K562 (cell line): ENCODE data around the gene ARHGAP22.

Experiments
- RAD21 ChIP-seq, 2 experiments: fragments of 250-450 bp in 1 of 2; fragments of 450-650 bp in 1 of 2; sonication (Bioruptor Pico) in 1 of 2; formaldehyde crosslinking in 1 of 2; IDR thresholded peaks in 1 of 2; conservative IDR thresholded peaks in 1 of 2; 2 replicates each; pipeline versions ENCODE4 v1.4.0 to v1.8.0; 2020 to 2022; ENCODE audit warnings: mild to moderate bottlenecking in 2 of 2, moderate library complexity in 1 of 2
- TF ChIP-seq, protein P1 (sequence below): sonication (generic); formaldehyde crosslinking; IDR thresholded peaks from 2 replicates; pipeline ENCODE4 v1.9.0; 2022; ENCODE audit warnings: mild to moderate bottlenecking, missing genetic modification reagents

DNA sequence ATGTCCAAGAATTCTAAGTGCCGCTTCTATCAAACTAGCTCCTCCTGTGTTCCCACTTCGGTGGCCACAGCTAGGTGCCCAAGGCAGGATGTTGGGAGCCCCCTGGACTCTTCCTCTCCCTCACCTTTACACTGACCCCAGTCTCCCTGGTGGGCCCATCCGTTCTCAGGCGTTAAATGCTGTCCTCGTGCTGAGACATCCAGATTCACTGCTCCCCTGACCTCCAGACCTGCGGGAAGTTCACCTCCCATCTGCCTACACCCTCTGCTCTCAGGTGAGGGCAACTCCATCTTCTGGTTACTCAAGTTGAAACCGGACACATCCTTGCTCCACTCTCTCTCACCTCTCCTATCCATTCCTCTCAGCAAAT is 114.3 kb downstream of the ARHGAP22 start:
- no peak for TF ChIP-seq RAD21 (CRISPR knock-in tag; conservative IDR thresholded peaks at IDR 0.05 in 1 of 2, IDR thresholded peaks at IDR 0.05 in 1 of 2)
- TF ChIP-seq, protein P1, sequence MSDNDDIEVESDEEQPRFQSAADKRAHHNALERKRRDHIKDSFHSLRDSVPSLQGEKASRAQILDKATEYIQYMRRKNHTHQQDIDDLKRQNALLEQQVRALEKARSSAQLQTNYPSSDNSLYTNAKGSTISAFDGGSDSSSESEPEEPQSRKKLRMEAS (CRISPR knock-in tag) = no peak
